GM18858 (cell line): ENCODE measurements around the gene PPDPF.
"Not testable (repeated sequence)": the region's sequence is repeated elsewhere in the genome, so short reads cannot be mapped to it uniquely, and the experiment has no call there.

ENCODE experiments used
- ATAC-seq: cut with Tn5 transposase; IDR thresholded peaks from one replicate; pipeline ENCODE4 v1.9.1; 2021; ENCODE audit not compliant: unreplicated experiment

PPDPF gene

GRCh38 chr20:63547725-63548480, 27.3 kb downstream of the PPDPF start, which contains the start of gene SRMS:
Gene SRMS (minus strand): TSS chr20:63547749. CDS start chr20:63547463, 286 bp downstream.
- ATAC-seq: no peak

GRCh38 chr20:63548542-63548941, 28.0 kb downstream of the PPDPF start:
- ATAC-seq: no peak

- ATAC-seq: no peak
Observed at GRCh38 chr20:63549019-63549418, 28.5 kb downstream of the PPDPF start.

- ATAC-seq: no peak
Observed at GRCh38 chr20:63549679-63550282, 29.2 kb downstream of the PPDPF start.

GRCh38 chr20:63551068-63551467, 30.5 kb downstream of the PPDPF start:
- ATAC-seq: no peak

GRCh38 chr20:63552481-63553249, 32.1 kb downstream of the PPDPF start:
- no peak for ATAC-seq

- ATAC-seq: no peak
Observed at GRCh38 chr20:63553251-63553932, 32.8 kb downstream of the PPDPF start.

GRCh38 chr20:63553933-63554290, 33.3 kb downstream of the PPDPF start, which contains the start of gene FNDC11:
Gene FNDC11 (plus strand): TSS chr20:63554159. CDS start chr20:63555664, 1,505 bp downstream.
- no peak for ATAC-seq

GRCh38 chr20:63554361-63555278, 34.1 kb downstream of the PPDPF start:
- no peak for ATAC-seq

- ATAC-seq: no peak
Observed at GRCh38 chr20:63555661-63556381, 35.3 kb downstream of the PPDPF start.

GRCh38 chr20:63556873-63557478, 36.4 kb downstream of the PPDPF start:
- ATAC-seq: no peak

GRCh38 chr20:63557481-63557891, 36.9 kb downstream of the PPDPF start:
- ATAC-seq: no peak

- no peak for ATAC-seq
Observed at GRCh38 chr20:63558804-63559484, 38.4 kb downstream of the PPDPF start.

GRCh38 chr20:63559485-63560332, 39.1 kb downstream of the PPDPF start:
- not testable (repeated sequence) for ATAC-seq

GRCh38 chr20:63560333-63560805, 39.8 kb downstream of the PPDPF start:
- no peak for ATAC-seq

- no peak for ATAC-seq
Observed at GRCh38 chr20:63560856-63561609, 40.5 kb downstream of the PPDPF start.
